Muscle of arm (tissue), 12 donors: ENCODE results near the gene A3GALT2. TPM values are rescaled to one million over a fixed set of nuclear protein-coding genes. Genes with fewer than 3 reads are reported as not detected.

Experiments
- DNase-seq: peaks from one replicate; pipeline ENCODE4 v3.0.0-alpha.2; 2013
- polyA plus RNA-seq, 12 donors: library from polyadenylated mRNA; unstranded; fragments of 120-200 nt; gene quantifications; one replicate each; pipeline ENCODE4 v1.2.1, GENCODE V29; 2013; ENCODE audit not compliant: insufficient read length in 12 of 12

Gene A3GALT2
- polyA plus RNA-seq, 12 donors = not detected

DNA sequence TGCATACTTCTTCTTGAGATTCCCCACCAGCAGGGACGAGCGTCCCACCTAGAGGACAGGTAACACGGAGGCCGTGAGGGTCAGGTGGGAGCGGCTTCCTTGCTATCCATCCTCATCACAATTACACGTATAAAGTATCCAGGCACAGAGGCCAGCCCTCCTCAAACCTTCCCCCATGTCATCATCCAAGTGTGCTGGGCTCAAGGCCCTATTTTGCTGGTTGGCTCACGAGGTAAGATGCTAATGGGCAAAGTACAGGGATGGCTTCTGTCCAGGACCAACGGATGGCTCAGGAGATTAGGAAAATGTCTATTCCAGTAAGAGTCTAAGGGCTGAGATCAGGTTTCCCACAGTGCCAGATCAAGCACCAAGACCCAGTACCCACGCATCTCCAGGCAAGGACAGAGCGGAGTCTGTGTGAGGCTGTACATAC, 11.5 kb upstream of the A3GALT2 start:
- DNase-seq = no peak

DNA sequence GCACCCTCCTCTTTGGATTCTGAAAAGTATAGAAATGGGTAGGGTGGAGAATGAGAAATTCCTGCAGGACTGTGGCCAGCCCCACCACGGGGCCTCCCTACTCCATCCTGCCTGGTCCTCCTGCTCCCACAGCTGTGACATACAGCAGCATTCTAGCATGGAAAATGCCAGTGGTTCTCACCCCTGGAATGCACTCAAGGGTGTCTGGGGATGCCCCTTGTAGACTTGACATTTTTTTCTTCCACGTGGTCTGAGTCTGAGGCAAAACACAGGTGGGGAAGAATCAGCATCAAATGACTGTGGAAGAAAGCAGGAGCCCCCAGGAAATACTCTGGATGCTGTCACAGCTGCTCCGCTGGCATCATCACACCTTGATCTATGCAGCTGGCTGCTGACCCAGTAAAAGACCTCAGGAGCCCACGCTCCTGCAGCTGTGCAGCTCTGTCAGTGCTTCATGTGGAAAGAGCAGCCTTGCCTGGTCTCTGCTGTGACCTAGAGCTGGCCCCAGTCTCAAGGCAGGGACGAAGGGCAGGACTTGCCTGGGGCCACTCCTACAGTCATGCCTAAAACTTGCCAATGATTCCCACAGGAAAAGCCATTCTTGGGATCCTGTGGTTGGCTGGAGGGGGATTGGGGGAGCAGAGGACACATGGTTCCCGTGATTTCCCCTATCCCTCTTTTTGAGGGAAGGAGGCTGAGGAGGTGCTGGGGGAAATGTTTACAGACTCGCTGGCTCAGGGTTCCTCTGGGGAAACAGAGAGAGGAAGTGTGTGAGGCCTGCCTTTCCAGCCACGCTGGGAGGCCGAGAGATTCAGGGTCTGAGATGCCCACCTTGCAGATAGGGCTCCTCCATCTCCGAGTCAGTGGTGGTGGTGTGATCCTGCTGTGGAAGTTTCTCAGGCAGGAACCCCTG, 10.8 kb upstream of the A3GALT2 start:
- no peak for DNase-seq

DNA sequence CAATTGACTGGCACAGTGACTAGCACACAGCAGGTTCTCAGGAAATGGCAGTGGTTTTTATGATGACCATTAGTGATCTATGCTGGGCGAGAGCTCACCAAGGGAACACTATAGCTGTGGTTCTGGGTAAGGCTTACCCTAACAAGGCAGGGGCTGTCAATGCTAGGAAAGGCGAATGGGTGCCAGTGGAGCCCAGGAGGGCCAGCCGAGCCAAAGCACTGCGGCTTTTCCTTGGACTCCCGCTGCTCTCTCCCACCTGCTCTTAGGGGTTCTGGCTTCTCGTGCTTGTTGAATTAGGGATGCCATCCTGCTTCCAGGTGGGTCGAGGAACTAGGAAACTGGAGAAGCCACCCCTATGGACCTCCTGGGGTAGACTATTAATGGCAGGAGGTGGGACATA, 10.0 kb upstream of the A3GALT2 start:
- no peak for DNase-seq

DNA sequence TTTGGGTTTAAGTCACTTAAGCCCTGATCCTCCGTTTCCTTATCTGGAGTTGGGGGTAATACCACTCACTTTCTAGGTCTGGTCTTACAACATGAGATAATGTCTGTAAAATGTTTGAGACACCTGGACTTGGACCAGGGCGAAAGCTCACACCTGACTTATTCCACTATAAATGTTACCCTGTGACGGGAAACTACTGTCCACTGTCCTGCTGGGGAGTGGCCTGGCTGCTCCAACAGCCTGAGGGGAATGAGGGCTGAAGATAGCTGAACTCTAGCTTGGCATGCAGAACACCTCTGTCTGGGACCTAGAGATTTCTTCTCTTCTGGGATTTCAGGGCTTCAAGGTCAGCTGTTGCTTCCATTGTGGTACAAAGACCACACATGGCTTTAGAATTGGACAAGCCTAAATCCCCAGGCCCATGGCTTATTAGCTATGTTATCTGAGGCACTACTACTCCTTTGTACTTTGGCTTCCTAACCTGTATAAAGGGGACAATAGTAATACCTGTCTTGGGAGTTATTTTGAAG, 9.5 kb upstream of the A3GALT2 start:
- no peak for DNase-seq

DNA sequence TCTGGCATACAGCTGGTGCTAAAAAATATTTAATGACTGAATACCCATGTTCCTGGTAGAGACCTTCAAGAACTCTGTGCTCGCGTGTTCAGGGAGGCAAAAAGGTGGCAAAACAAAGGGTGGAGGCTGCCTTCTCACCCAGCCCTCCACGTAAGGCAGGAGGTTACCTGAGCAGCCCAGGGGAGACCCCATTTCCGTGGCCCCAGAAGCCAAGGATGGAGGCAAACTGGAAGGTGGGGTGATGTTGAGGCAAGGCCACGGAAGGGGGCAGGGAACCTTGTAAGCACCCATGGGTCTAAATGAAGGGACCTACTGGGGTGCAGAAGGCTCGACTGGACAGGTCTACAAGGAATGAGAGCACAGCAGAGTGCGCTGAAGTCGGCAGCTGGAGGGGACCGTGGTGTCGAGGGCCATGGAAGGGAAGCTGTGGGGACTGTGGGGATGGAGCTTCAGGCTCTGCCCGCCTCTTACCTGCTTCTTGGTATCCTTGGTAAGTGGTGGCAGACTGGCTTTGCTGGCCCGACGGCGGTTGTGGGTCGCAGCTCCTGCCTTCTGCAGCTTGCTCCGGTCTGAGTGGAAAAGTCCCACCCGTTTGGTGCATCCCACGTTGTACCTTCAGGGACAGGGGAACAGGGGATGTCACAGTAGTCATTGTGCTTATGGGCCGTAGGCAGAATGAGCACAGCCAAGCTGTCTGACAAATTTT, 8.9 kb upstream of the A3GALT2 start:
- DNase-seq = no peak

DNA sequence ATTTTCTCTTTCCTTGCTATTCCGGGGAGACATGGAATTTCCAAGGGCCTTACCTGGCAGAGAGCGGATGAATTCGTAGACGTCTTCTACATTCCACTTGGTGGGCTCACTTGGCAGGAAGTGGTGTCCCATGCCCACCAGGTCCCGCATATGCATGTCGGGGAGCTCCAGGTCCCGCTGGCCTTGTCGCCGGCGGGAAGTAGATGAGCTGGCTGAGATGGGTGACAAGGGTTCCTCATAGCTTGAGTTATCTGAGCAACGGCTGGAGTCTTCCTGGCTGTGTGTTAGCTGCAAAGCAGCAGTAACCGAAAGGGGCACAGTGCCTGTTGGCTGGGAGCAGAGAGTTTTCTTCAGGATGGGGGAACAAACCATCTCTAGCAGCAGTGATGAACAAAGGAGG, 7.9 kb upstream of the A3GALT2 start:
- no peak for DNase-seq

DNA sequence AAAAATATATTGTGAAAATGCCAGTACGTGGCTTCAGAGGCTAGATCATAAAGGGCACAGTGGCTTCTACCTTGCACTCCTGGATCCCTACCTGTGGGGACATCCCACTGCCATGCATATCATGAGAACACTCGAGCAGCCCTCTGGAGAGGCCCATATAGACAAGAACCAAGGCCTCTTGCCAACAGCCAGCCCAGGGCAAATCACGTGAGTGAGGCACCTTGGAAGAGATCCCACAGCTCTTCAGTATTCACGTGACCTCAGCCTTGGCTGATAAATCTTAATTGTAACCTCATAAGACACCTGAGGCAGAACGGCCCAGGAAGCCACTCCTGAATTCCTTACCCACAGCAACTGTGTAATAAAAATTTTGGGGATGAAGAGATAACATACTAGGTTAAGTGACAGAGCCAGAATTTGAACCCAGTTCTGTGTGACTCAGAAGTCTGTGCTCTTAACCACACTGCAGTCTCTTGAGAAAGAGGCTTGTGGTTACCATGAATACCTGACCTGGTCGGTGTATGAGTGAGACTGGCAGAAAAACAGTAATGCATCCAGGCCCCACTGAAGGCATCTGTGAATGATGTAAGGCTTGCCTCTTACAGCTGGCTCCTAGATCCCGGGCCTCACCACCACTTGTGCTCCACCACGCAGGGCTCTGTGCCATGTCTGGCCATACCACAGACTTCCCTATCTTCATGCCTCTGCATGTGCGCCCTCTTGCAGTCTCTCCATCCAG, 6.9 kb upstream of the A3GALT2 start:
- DNase-seq = no peak

DNA sequence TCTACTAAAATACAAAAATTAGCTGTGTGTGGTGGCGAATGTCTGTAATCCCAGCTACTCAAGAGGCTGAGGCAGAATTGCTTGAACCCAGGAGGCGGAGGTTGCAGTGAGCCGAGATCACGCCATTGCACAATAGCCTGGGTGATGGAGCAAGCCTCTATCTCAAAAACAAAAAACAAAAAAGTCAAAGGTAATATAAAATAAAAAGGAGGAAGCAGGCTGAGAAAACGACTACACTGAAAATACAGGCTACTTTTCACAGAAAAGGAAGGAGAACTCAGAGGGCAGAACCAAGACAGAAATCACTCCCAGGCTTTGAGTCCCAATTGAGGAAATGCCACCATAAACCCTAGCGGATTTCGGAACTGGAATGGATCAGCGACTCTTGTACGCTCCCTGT, 5.9 kb upstream of the A3GALT2 start:
- no peak for DNase-seq

DNA sequence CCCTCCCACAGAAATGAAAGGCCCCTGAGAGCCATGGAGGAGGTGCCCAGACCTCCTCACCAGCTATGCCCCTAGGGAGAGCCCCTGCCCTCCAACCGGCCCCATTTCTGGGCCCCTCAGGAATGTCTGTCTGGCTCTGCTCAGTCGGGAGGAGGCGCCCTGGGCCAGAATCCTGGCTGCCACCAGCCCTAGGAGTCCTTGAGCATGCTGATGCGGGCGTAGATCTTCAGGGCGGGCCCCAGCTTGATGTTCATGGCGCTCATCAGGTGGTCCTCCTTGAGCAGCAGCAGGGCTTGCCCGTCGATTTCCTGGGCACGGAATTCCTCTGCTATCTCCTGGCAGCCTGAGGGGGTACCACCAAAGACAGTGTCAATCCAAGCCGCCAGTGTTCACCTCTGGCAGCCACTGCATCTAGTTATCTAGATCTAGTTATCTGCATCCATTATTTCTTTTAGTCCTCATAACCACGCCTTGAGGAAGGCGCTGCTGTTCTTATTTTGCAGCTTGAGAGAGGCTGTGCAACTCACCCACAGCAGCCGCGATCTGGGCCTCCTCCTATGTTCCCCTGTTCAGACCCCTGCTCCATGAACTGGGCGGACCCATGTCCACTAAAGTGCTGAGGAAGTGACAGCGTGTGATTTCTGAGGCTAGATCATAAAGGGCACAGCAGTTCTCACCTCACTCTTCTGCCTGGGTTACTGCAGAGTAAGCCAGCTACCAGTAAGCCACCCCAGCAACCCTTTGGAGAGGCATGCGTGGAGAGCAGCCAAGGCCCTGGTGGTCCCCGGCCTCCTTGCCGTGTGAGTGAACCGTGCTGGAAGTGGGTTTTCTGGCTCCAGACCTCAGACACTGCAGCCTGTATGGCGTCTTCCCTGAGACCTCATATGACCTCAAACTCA, 4.0 kb upstream of the A3GALT2 start:
- DNase-seq = no peak

DNA sequence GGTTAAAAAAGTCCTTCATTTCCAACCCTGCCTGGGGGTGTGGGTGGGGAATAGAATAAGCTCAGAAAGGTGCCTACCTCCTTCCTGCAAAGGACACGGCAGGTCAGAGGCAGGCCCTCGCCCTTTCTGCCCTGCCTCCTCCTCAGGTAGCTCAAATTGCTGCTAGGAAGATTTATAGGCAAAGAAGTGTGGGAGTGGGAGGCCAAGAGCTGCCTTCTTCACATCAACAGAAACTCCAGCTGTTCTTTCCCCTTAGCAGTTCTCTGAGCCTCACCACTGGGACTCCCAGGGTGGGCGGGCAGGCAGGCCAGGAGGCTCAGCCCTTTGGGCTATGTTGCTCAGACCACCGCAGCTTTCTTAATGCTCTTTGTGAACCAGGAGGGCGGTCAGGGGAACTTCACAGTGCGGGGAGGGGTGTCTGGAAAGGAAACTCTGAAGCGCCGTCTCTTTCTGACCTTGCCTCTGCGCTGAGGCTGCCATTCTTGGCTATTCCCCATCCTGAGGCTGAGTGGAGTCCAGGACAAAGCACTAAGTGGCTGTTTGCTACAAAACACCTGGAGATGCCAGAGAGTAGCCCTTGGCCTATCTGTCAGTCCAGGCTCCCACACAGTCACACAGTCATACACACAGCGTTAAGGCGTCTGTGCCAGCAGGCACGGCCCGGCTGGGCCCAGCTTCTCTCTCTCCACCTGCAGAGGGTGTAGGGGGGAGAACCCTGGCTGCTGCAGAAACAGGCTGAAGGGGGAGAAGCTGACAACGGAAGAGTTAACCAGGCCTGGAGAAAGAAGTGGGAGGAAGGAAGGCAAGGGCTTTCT, 3.0 kb upstream of the A3GALT2 start:
- DNase-seq = no peak

DNA sequence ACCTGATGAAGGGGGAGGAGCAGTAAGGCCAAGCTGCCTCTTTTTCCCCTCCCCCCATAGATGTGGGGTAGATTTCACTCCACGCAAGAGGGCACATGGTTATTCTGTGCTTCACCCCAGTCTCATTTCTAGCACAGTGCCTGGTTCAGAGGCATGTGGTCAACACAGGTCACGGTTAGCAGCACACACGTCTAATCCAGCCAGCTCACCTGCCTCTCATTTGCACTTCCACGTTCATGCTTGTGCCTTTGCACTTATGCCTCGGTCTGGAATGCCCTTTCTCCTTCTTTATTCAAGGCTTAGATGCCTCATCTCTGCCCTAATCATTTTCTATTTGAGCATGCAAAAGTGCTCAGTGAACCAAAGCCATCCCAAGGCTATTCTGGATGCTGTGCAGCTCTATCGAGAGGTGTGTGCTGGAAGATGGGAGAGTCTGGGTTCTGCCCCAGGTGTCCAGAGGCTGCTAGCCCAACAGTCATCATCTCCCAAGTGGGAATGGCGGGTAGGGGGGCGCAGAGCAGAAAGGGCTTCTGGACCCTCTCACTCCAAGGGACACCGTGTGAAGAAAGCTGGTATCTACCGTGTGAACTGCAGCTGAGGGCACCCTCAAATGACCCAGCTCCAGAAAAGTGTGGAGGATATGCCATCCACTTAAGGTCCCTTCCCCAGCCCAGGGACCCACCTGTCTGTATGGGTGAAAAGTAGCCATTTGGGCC, 2.1 kb upstream of the A3GALT2 start:
- DNase-seq = no peak

DNA sequence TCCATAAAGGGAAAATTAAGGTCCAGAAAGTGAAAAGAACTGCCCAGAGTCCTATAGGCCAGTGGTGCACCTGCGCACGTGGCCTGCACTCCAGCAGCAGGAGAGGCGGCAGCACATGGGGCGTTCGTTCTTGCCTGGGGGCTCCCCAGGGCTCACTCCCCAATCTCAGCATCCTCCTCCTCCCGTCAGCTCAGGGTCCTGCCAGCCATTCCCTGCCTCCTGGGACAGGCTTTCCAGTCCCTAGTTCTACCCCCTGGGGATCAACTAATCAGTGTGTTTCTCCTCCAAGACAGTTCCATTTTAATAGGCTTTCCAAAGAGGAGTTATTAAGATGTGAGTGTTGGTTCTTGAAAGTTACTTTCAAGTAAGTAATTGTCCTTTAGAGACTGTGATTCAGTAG, 1.2 kb upstream of the A3GALT2 start:
- no peak for DNase-seq

DNA sequence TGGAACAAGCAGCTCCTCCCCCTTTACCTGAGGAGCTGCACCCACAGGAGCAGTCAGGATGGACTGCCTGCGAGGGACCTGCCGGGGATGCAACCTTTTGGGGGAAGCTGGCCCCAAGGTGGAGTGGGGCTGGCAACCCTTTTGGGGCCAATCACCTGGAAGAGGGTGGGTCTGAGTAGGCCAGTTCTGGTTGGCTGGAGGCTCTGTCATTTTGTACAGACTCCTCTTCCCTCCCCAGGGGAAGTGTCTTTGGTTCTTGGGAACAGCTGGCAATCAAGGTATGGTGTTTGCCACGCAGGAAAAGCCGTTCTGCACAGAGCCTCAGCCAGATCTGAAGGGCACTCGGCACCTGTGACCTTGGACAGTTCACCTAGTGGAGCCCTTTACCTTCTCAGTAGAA, 280 bp upstream of the A3GALT2 start:
- DNase-seq = no peak

DNA sequence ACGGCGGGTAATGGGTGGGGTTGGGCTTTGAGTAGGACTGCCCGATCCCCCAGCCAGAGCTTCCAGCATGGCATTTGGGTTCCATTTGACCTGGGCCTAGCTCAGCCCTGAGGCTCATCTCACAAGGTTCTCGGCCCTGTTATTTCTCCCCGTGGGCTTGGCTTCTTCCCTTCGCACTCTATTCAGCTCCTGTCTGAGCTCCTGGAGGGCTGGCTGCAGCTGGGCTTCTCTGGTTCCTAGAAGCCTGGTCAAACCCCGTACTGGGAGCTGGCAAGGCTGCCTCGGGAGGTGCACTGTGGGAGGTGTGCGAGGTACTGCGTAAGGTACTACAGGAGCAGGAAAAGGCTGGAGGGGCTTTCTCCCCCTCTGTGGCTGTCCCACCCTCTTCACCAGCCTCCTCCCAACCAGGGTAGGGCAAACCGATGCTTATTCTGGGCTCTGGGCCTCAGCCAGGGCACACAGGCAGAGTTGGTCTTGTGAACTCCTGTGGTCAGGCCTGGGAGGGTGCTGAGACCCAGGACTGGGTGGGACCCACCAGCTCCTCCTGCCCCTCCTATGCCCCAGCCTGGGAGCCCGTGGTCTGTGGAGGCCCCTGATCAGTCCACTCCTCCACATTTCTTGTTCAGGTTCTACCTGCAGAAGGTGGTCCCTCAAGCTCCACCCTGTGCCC, 814 bp downstream of the A3GALT2 start:
- no peak for DNase-seq

DNA sequence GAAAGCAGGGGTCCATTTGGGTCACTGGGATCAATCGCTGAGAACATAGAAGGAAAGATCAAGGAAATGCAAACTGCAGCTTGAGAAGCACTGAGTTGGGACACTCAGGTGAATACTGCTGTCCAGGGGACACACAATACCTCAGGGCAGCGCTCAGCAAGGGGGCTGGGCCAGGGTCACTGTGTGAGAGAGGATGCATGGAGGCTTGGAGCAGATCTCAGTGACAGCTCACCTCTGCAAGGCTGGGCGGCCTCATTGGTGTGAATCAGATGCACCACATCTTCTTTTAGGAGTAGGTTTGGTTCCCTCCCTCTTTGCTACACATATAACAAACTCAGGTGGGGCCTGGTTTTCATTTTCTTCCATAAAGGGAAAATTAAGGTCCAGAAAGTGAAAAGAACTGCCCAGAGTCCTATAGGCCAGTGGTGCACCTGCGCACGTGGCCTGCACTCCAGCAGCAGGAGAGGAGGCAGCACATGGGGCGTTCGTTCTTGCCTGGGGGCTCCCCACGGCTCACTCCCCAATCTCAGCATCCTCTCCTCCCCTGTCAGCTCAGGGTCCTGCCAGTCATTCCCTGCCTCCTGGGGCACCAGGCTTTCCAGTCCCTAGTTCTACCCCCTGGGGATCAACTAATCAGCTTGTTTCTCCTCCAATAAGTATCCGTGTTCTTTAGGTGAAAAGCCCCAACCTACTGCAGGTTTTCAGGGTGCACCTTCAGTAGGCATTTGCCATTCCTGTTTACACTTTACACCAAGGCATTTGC, 1.5 kb downstream of the A3GALT2 start:
- no peak for DNase-seq

DNA sequence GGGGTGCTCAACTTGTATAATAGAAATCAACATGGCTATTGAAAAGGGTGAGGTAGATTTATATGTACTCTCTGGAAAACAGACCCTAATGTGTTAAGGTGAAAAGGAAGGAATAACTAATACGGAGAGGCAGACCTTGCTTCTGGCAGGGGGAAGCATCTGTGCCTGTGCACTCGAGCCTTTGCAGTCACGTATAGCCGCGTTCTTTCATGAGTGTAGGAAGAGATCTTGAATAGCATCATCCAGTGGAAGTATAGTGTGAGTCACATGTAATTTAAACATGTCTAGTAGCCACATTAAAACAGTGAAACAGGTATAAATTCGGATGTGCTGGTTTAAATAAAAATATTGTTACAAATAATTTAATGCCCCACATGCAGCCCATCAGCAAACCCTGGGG, 3.0 kb downstream of the A3GALT2 start:
- no peak for DNase-seq

DNA sequence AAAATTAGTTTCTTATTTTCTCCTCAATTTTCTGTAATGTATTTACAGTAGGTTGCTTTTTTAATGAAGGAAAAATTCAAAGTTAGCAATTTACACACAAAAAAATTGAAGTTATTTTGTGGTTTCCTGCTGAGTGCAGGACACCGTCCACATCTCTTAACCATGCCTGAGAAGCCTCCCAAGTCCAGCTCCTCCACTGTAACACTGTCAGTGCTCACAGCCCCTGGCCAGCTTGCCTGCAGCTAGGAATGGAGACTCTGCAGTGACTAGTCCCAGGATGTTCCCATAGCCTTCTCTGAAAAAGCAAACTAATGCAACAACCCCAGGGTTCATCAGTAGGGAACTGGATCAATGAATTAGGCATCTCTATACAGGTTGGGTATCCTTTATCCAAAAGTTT, 3.5 kb downstream of the A3GALT2 start:
- no peak for DNase-seq

DNA sequence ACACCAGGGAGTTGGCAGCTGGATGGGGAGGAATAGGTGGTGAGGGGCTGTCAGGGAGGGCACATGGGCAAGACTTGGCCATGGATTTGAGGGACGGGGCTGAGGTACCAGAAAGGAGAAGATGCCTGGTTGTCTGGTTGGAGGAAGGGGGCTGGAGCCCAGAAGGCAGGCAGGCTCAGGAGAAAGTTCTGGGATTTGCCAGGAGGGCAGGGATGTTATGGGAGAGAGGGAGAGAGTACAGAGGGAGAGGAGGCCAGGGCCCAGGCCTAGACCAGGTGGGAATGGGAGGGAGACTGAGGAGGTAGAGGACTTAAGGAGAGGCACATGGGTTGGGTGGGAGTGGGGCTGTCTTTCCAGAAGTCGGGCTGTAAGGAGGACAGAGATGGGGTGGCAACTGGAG, 4.3 kb downstream of the A3GALT2 start:
- no peak for DNase-seq
